Measurements from ENCODE around the gene MDM2. TPM values are rescaled to one million over a fixed set of nuclear protein-coding genes. Genes with fewer than 3 reads are reported as not detected.
"Not testable (repeated sequence)": the region's sequence is repeated elsewhere in the genome, so short reads cannot be mapped to it uniquely, and the experiment has no call there.

MDM2 gene
- total RNA-seq, 4 donors from 2014 or later = 64.0 to 124 (median 85.0) TPM

GRCh38 chr12:68815928-68816800, 8.2 kb downstream of the MDM2 start:
- Histone ChIP-seq H3K27me3 (no peaks in the 10 kb centered on the region), H3K36me3 (no peaks in the 10 kb centered on the region), H3K9me3 (no peaks in the 10 kb centered on the region), H3K27ac (no peak overlapping the region), H3K4me1 (peaks cover 5% of the 10 kb centered on the region in 2 donors), H3K4me3 (no peak overlapping the region)
- no peak for DNase-seq
- TF ChIP-seq CTCF (IDR thresholded peaks at IDR 0.05) (no peak), POLR2A (IDR thresholded peaks at IDR 0.05) (no peak)
- intact Hi-C loops (cut with DNase I; ENCODE audit: low total_unique reads) = no loop called here

- H3K36me3 ChIP-seq; H3K4me1 ChIP-seq; H3K27me3 ChIP-seq; H3K9me3 ChIP-seq; H3K27ac ChIP-seq; intact Hi-C loops (cut with DNase I; ENCODE audit: low total_unique reads); DNase-seq; H3K4me3 ChIP-seq: not testable (repeated sequence)
Measured at GRCh38 chr12:68819481-68819880, 11.5 kb downstream of the MDM2 start.

- H3K9me3 ChIP-seq = no peaks in the 10 kb centered on the region
- TF ChIP-seq CTCF (IDR thresholded peaks at IDR 0.05) = no peak
- no peak for TF ChIP-seq POLR2A (IDR thresholded peaks at IDR 0.05)
- intact Hi-C loops (cut with DNase I; ENCODE audit: low total_unique reads) = no loop called here
- no peaks in the 10 kb centered on the region for H3K4me1 ChIP-seq
- no peaks in the 10 kb centered on the region for H3K27me3 ChIP-seq
- DNase-seq = no peak
- no peak overlapping the region for H3K27ac ChIP-seq
- no peak overlapping the region for H3K4me3 ChIP-seq
- H3K36me3 ChIP-seq = peaks cover 0 to 2% of the 10 kb centered on the region in 2 donors
Measured at GRCh38 chr12:68821357-68822188, 13.6 kb downstream of the MDM2 start.

- H3K27me3 ChIP-seq = no peaks in the 10 kb centered on the region
- no peak overlapping the region for H3K4me3 ChIP-seq
- H3K36me3 ChIP-seq = peaks cover 0 to 2% of the 10 kb centered on the region in 2 donors
- no peaks in the 10 kb centered on the region for H3K9me3 ChIP-seq
- no peak for TF ChIP-seq CTCF (IDR thresholded peaks at IDR 0.05)
- no peak for TF ChIP-seq POLR2A (IDR thresholded peaks at IDR 0.05)
- H3K27ac ChIP-seq = no peak overlapping the region
- H3K4me1 ChIP-seq = no peaks in the 10 kb centered on the region
- no peak for DNase-seq
- intact Hi-C loops (cut with DNase I; ENCODE audit: low total_unique reads) = no loop called here
Measured at GRCh38 chr12:68823696-68824095, 15.7 kb downstream of the MDM2 start.

GRCh38 chr12:68824131-68824530, 16.2 kb downstream of the MDM2 start:
- TF ChIP-seq CTCF (IDR thresholded peaks at IDR 0.05) (no peak), POLR2A (IDR thresholded peaks at IDR 0.05) (no peak)
- Histone ChIP-seq H3K9me3 (no peaks in the 10 kb centered on the region), H3K4me3 (no peak overlapping the region), H3K27ac (no peak overlapping the region), H3K36me3 (peaks cover 0 to 2% of the 10 kb centered on the region in 2 donors), H3K4me1 (no peaks in the 10 kb centered on the region), H3K27me3 (no peaks in the 10 kb centered on the region)
- intact Hi-C loops (cut with DNase I; ENCODE audit: low total_unique reads) = no loop called here
- no peak for DNase-seq

Measured in uterus (tissue), 4 donors.